GM19372 (cell line): Measurements from ENCODE around the gene MPZL3.

ENCODE experiments used
- ATAC-seq: cut with Tn5 transposase; IDR thresholded peaks from one replicate; pipeline ENCODE4 v1.9.1; 2021; ENCODE audit warnings: mild to moderate bottlenecking, low read depth, moderate library complexity; ENCODE audit not compliant: unreplicated experiment

MPZL3 gene

DNA sequence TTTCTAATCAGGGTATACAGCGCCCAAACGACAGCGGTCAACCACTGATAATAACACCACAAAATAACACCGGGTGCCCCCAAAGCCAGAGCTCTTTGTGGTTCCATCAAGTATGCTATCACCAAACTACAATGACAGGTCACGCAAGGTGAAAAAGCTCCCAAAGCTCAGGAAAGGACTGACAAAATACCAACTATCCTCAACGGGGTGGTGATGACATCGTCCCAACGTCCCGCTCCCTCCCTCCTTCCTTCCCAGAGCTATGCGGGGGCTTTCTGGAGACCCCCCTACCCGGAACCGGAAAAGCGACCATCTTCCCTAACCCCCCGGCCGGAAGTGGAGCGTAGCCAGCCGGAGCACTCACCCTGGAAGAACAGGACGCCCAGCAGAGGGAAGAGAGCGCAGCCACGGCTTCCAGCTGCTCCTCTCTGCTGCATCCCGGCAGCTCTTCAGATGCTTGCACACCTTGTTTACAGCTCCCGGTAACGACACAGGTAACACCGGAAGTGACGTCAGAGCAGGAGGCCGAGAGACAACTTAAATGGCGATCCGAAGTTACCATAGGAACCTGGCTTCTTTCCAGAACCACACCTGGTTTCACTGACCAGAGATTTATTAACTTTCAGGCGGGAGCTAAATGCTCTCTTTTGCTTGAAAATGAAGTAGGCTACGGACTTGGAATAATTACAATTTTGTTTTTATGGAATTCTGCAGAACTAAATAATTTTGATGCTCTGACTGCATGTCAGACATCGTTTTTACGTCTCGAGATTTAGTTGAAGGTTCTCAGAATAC, at the start of gene MPZL3:
MPZL3 (minus strand) TSS at position 508 of the 795 bp plus-strand sequence; CDS start at position 437, 71 bp downstream.
- peak; percentile 68 for ATAC-seq

- no peak for ATAC-seq
Measured at GRCh38 chr11:118301600-118302195, 49.5 kb upstream of the MPZL3 start.

GRCh38 chr11:118295815-118296454, 43.8 kb upstream of the MPZL3 start:
- ATAC-seq, result no peak

DNA sequence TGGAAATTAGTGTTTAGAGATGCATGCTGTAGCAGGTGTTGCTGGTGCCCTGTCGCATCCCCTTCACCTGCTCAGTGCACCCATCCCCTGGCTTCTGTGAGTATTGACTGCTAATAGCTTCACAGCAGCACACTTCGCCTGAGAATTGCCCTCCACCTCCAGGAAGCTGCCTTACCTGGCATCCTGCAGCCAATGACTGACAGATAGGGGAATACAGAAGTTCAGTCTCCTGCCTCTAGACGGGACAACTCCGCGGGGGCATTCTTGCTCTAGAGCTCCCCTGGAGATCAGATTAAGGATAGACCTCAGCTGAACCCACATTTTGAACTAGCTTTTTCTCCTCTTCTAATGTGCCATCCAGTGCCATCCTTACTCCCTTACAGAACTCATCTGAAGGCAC, 43.0 kb upstream of the MPZL3 start:
- no peak for ATAC-seq

DNA sequence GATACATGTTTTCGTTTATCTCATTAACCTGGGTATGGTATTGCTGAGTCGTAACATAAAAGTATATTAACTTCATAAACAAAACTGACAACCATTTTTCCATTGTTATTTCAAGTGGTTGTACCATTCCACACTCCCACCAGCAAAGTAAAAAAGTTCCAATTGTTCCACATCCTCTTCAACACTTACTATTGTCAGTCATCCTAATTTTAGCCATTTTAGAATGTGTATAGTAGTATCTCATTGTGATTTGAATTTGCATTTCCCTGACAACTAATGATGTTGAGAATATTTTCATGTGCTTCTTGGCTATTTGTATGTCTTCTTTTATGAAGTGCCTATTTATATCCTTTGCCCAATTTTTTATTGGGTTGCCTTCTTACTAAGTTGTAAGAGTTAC, 41.9 kb upstream of the MPZL3 start:
- no peak for ATAC-seq

- no peak for ATAC-seq
Measured at GRCh38 chr11:118291477-118292135, 39.4 kb upstream of the MPZL3 start.

- ATAC-seq, result no peak
Measured at GRCh38 chr11:118290923-118291322, 38.8 kb upstream of the MPZL3 start.

GRCh38 chr11:118289401-118289800, 37.2 kb upstream of the MPZL3 start:
- no peak for ATAC-seq

GRCh38 chr11:118287006-118287405, 34.8 kb upstream of the MPZL3 start:
- no peak for ATAC-seq

- ATAC-seq, result no peak
Measured at GRCh38 chr11:118286545-118286944, 34.4 kb upstream of the MPZL3 start.

- ATAC-seq, result no peak
Measured at GRCh38 chr11:118283756-118284350, 31.7 kb upstream of the MPZL3 start.

- ATAC-seq, result no peak
Measured at GRCh38 chr11:118283037-118283636, 31.0 kb upstream of the MPZL3 start.

DNA sequence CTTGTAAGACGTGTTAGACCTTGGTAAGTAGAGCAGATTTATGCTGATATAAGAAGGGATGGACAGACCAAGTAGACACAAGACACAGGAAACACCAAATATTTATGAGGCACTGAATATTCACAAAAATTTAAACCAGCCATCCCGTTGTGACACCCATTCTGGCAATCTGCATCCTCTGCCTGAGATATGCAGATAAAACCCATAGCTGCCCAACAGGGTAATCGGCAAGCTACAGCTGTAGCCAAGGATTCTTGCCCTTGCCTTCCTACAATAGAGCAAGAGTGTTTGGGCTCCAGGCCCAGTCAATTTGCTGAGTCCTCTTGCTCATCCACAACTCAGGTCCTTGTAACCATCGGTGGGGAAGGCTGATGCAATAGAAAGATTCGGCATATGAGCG, 30.4 kb upstream of the MPZL3 start:
- no peak for ATAC-seq

DNA sequence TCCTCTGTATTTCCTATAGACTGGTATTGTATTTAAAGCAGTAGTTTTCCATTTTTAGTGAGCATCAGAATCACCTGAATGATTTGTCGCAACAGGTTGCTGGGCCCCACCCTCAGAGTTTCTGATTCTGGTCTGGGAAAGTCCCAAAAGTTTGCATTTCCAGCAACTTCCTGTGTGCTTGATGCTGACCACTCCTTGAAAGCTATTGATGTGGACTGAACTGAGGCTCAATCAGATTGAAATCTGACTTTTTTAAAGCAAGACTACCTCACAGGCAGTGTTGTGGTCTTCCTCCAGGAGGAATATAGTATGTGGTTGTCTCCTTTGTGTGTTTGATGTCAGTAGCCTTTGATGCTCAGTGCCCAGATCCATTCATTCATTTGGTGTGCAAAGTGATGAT, 29.1 kb upstream of the MPZL3 start:
- ATAC-seq, result no peak

DNA sequence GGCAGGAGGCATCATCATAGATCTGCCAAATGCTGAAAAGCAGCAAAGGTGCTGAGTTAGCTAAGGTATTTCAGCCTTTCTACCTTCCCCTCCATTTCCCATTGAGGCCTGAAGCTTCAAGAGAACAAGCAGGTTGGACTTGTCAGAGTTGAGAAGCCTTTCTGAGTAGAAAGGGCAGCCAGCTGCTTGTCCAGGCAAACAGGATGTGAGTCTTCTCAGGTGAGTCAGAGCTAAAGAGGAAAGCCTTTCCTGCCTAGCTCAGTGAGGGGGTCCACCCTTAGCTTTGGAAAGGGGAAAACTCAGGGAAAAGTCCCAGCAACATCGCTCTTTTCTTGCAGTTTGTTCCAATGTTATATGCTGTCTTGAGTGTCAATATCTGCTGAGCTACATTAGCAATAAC, 25.1 kb upstream of the MPZL3 start:
- no peak for ATAC-seq

DNA sequence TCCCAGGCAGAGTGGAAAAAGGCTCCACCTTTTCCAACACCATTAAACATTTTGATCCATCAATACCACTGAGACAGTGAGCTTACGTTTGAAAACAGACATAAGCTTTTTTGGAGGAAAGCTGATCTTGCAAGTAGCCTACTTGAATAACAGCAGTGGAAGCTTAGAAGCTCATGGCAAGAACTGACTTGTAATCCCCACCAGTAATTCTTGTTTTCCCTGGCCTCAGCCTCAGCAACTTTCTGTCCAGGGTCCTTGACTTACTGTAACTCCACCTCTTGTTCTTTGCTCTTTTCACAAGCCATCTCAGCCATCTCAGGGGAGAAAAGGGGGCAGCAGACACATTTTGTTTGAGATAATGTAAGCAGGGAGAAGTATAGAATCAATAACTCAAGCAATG, 24.3 kb upstream of the MPZL3 start:
- ATAC-seq, result no peak

DNA sequence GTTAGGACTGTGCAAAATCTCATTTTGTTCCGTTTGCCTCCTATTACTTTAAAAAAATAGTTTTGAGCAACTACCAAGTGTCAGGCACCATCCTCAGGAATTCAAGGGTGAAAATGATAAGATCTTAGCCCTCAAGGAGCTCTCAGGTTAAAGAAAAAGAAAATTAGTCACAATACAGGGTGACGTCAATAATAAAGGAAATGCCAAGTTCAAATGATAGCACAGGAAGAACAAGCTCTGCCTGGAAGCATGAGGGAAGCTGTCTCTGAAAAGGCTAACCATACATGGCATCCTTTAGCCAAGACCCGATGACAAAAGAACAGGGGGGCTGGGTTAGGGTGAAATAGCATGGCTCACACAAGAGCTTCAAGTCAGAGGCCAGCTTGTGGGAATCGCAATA, 23.0 kb upstream of the MPZL3 start:
- no peak for ATAC-seq

GRCh38 chr11:118274186-118274585, 22.0 kb upstream of the MPZL3 start:
- ATAC-seq, result no peak

- no peak for ATAC-seq
Measured at GRCh38 chr11:118272001-118272400, 19.8 kb upstream of the MPZL3 start.

GRCh38 chr11:118267486-118267885, 15.3 kb upstream of the MPZL3 start:
- ATAC-seq, result no peak
